ENCODE measurements around the gene RASIP1. TPM values are rescaled to one million over a fixed set of nuclear protein-coding genes. Genes with fewer than 3 reads are reported as not detected.
"Not testable (repeated sequence)": the region's sequence is repeated elsewhere in the genome, so short reads cannot be mapped to it uniquely, and the experiment has no call there.

The RASIP1 gene
- polyA plus RNA-seq, 2 of the 4 experiments (the other 2 are of a cell fraction), result 0.36 to 0.40 TPM

DNA sequence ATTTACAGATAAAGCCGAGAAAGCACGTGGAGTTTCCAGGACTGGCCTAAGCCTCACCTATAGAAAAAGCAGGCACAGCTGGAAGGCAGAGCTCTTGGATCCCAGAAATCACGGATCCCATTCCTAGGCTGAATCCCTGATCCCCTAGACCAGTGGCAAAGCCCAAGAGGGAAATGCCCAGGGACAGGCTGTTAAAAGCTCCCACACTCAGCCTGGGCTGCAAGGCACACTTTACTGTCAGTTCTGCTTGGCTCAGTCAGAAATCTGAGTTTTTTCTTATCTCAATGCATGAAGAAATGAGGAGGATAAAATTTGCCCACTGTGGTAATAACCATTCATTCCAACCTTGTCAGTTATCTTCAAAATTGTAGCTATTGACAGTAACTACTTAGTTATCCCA is 52.6 kb downstream of the RASIP1 start (continued):
- TF ChIP-seq NR3C1 (IDR thresholded peaks at IDR 0.05) (no peak), POLR2AphosphoS2 (conservative IDR thresholded peaks at IDR 0.05; ENCODE audit: low read length) (no peak), BCL3 (IDR thresholded peaks at IDR 0.05) (no peak), EHMT2 (IDR thresholded peaks at IDR 0.05; ENCODE audit: low read depth) (no peak), HMGXB4 (CRISPR knock-in tag; IDR thresholded peaks at IDR 0.05; ENCODE audit: borderline replicate concordance) (no peak)

DNA sequence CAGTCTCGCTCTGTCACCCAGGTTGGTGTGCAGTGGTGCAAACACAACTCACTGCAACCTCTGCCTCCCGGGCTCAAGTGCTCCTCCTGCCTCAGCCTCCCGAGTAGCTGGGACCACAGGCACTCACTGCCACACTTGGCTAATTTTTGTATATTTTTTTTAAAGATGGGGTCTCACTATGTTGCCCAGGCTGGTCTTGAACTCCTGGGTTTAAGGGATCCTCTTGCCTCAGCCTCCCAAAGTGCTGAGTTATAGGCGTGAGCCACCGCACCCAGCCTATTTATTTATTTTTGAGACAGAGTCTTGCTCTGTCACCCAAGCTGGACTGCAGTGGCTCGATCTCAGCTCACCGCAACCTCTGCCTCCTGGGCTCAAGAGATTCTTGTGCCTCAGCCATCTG is 53.8 kb downstream of the RASIP1 start:
- WGBS (ENCODE audit: missing lambda C conversion rate), result 89% methylated on average over 7 of the region's 7 CpGs
- DNase-seq (ENCODE audit: low read depth in 1 of 2, low spot score in 1 of 2); H3K27ac ChIP-seq; H3K4me2 ChIP-seq; H3K4me3 ChIP-seq; POLR2A ChIA-PET; ATAC-seq; FAIRE-seq; H3K9me3 ChIP-seq: not testable (repeated sequence)
- H3K4me1 ChIP-seq, result peaks cover 14% of the 10 kb centered on the region
- CTCF ChIA-PET, result interaction anchor here (0.8 to 14.0 kb wide), 3 partner anchors 10 to 52 kb away, joined by 3 to 151 read pairs (median 5); no protein-coding TSS in a partner anchor

- DNase-seq (ENCODE audit: low read depth in 1 of 2, low spot score in 1 of 2) (no peak), FAIRE-seq (no peak), ATAC-seq (peak in 1 of 2 experiments; percentile 30; a peak in 1 of 6 replicates)
- 73% methylated on average over 3 of the region's 3 CpGs for WGBS (ENCODE audit: missing lambda C conversion rate)
- Histone ChIP-seq H3K27ac (no peak overlapping the region), H3K4me2 (no peak overlapping the region), H3K4me1 (peaks cover 14% of the 10 kb centered on the region), H3K9me3 (no peaks in the 10 kb centered on the region), H3K4me3 (no peak overlapping the region)
- CTCF ChIA-PET, result interaction anchor here (0.8 to 14.0 kb wide), 3 partner anchors 10 to 53 kb away, joined by 3 to 151 read pairs (median 5); no protein-coding TSS in a partner anchor
- POLR2A ChIA-PET, result no interaction called here
- TF ChIP-seq, protein P1, sequence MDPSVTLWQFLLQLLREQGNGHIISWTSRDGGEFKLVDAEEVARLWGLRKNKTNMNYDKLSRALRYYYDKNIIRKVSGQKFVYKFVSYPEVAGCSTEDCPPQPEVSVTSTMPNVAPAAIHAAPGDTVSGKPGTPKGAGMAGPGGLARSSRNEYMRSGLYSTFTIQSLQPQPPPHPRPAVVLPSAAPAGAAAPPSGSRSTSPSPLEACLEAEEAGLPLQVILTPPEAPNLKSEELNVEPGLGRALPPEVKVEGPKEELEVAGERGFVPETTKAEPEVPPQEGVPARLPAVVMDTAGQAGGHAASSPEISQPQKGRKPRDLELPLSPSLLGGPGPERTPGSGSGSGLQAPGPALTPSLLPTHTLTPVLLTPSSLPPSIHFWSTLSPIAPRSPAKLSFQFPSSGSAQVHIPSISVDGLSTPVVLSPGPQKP (IDR thresholded peaks at IDR 0.05; ENCODE audit: low read depth, low read length), result no peak
- TF ChIP-seq HOXA7 (CRISPR knock-in tag; IDR thresholded peaks at IDR 0.05) (no peak), CEBPB (IDR thresholded peaks at IDR 0.05) (no peak), NPAS2 (CRISPR knock-in tag; IDR thresholded peaks at IDR 0.05; ENCODE audit: borderline replicate concordance) (no peak), ZNF302 (CRISPR knock-in tag; IDR thresholded peaks at IDR 0.05) (no peak), TP53 (CRISPR knock-in tag; IDR thresholded peaks at IDR 0.05) (no peak), BCL3 (IDR thresholded peaks at IDR 0.05) (no peak), RCOR1 (IDR thresholded peaks at IDR 0.05; ENCODE audit: low read depth, low read length) (no peak)
These were observed 54.3 kb downstream of the RASIP1 start for GRCh38 chr19:48686088-48686487.

DNA sequence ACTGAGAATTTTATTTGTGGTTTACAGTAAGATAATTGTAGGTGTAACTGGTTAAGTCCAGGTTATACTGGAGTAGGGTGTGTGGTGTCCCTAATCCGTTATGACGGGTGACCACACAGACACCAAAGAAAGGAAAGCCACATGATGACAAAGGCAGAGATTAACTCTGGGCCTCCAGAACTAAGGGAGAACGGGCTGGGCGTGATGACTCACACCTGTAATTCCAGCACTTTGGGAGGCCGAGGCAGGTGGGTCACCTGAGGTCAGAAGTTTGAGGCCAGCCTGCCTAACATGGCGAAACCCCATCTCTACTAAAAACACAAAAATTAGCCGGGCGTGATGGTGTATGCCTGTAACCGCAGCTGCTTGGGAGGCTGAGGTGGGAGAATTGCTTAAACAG is 54.8 kb downstream of the RASIP1 start:
- Histone ChIP-seq H3K4me3 (no peak overlapping the region), H3K4me2 (no peak overlapping the region), H3K4me1 (peaks cover 14% of the 10 kb centered on the region), H3K27ac (no peak overlapping the region), H3K9me3 (no peaks in the 10 kb centered on the region)
- ChIA-PET CTCF (interaction anchor here (1.5 to 14.0 kb wide), 3 partner anchors 10 to 53 kb away, joined by 5 to 151 read pairs (median 6); partner anchors contain the start of gene FUT2), POLR2A (no interaction called here)
- DNase-seq (ENCODE audit: low read depth in 1 of 2, low spot score in 1 of 2) (no peak), FAIRE-seq (no peak), ATAC-seq (peak in 1 of 2 experiments; percentile 47; a peak in 1 of 6 replicates)
- WGBS (ENCODE audit: missing lambda C conversion rate), result 76% methylated on average over 9 of the region's 9 CpGs
- TF ChIP-seq SREBF2 (IDR thresholded peaks at IDR 0.05) (no peak), FOSL2 (IDR thresholded peaks at IDR 0.05) (no peak), FOSL2 (CRISPR knock-in tag; IDR thresholded peaks at IDR 0.05) (peak; percentile 53; the same call in 1 of the 2 replicates)
